Activated CD4-positive, alpha-beta T cell treated with anti-CD3 and anti-CD28 coated beads for 36 hours (primary cell): ENCODE results near the gene ANO1. TPM values are rescaled to one million over a fixed set of nuclear protein-coding genes. Genes with fewer than 3 reads are reported as not detected.

ENCODE experiments used
- ATAC-seq: fragments of 200-7000 bp; cut with Tn5 transposase; one replicate; pipeline ENCODE4 v1.10.0; 2021; ENCODE audit warnings: mild to moderate bottlenecking, moderate library complexity
- CTCF ChIA-PET: fragments of 350-600 bp; sonication (Branson Sonifier 250); formaldehyde crosslinking; loops from one replicate; lab custom pipeline; 2021; ENCODE audit warnings: antibody characterized with exemption; lab: Charles Lee
- POLR2A ChIA-PET: fragments of 350-600 bp; sonication (Branson Sonifier 250); formaldehyde crosslinking; loops from one replicate; lab custom pipeline; 2021; ENCODE audit warnings: antibody characterized with exemption, inconsistent platforms; lab: Charles Lee
- DNase-seq: peaks from one replicate; pipeline ENCODE4 v3.0.0-alpha.2; 2020
- H3K27ac Mint-ChIP-seq: one replicate; pipeline ENCODE4 v1.8.0; 2021; ENCODE audit warnings: mixed read lengths
- H3K27me3 Mint-ChIP-seq: one replicate; pipeline ENCODE4 v1.8.0; 2021; ENCODE audit warnings: mixed read lengths
- H3K36me3 Mint-ChIP-seq: one replicate; pipeline ENCODE4 v1.8.0; 2021; ENCODE audit warnings: low read depth, mixed read lengths
- H3K4me1 Mint-ChIP-seq: one replicate; pipeline ENCODE4 v1.8.0; 2021; ENCODE audit warnings: mixed read lengths
- H3K4me3 Mint-ChIP-seq: one replicate; pipeline ENCODE4 v1.8.0; 2021; ENCODE audit warnings: mild to moderate bottlenecking, moderate library complexity, mixed read lengths
- H3K9me3 Mint-ChIP-seq: one replicate; pipeline ENCODE4 v1.8.0; 2021; ENCODE audit warnings: low read depth, mixed read lengths
- intact Hi-C, 2 experiments: fragments of 100-400 bp; cut with DNase I in 1 of 2; cut with micrococcal nuclease in 1 of 2; formaldehyde crosslinking; loops; one replicate each; pipeline versions ENCODE4 v1.14.2 to v1.15.1; 2022 to 2024; cut with DNase I, micrococcal nuclease
- total RNA-seq, 2 experiments: library from RNA; stranded (reverse); gene quantifications; one replicate each; pipeline ENCODE4 v1.2.3, GENCODE V29; 2021

The ANO1 gene
- total RNA-seq, 2 experiments from 2014 or later, result not detected

DNA sequence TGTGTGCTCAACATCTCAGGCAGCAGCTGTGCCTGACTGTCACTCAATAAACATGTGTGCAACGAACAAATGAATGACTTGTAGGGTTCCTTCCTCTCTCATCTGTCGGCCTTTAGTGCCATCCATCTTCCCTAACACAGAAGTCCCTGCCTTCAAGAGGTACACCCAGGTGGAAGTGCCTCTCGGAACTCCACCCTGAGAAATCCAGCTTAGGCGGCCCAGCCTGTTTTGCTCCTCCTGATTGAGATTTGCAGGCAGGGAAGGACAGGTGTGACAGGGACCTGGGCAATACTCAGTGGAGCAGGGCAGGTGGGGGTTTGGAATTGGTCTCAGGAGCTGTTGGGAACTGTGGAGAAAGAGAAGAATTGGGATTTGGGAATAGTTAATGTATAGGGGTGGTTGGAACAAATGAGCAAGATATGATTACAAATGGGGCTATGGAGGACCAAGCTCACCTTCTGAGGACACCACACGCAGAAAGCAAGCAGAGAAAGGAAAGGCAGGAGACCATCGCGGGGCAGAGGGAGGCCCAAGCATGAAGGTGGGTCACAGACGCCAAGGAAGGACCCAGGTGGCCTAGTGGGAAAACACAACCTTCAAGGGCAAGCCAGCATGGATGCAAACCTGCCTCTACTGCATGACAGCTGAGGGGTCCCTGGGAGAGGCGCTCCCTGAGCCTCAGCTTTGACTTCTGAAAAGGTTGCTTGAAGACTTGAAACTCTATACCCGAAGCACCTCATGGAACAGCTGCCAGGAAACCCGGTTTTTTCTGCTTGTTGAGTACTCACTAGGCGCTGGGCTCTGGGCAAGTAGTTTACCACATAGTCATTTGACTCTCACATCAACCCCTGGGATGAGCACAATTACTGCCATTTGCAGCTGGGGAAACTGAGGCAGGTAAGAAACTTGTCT lies 40.9 kb upstream of the ANO1 start:
- DNase-seq (no peak), ATAC-seq (no peak)
- no peak overlapping the region for H3K27ac Mint-ChIP-seq
- intact Hi-C loops, result no loop called here
- H3K27me3 Mint-ChIP-seq, result peaks cover 28% of the 10 kb centered on the region
- ChIA-PET CTCF (no interaction called here), POLR2A (no interaction called here)
- H3K9me3 Mint-ChIP-seq, result peaks cover 9% of the 10 kb centered on the region
- no peaks in the 10 kb centered on the region for H3K4me1 Mint-ChIP-seq
- no peak overlapping the region for H3K4me3 Mint-ChIP-seq
- H3K36me3 Mint-ChIP-seq, result no peaks in the 10 kb centered on the region

DNA sequence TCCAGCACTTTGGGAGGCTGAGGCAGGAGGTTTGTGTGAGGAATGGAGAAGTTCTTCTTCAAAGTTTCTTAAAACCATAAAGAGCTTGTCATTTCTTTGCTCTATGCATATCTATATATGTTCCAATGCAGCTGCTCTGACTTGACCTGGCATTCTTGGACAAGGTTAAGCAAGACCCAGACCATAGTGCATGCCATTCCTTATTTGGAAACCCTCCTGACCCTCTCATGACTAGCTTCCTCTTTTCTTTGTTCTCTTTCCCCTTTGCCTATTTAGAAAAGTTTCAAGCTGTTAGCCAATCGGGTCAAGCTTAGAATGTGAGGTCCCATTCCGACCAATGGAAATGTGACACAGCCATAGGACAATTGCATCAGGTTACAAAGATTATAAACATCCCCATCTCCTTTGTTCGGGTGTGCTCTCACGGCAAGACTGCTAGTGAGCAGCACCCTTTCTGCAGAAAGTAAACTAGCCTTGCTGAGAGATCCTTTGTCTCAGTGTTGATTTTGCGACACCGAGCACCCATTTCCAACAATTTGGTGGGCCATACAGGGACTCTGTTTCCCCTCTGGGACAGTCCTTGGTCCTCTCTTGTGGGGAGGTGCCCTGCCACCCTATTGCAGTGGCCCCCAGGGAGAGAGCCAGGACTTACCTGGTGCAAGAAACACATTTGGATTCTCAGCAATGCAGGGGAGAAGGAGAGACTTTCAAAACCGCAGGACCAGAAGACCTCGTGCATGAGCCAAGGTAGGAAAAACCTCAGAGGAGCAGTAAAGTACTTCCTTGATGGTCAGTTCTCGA lies 39.9 kb upstream of the ANO1 start:
- CTCF ChIA-PET, result no interaction called here

DNA sequence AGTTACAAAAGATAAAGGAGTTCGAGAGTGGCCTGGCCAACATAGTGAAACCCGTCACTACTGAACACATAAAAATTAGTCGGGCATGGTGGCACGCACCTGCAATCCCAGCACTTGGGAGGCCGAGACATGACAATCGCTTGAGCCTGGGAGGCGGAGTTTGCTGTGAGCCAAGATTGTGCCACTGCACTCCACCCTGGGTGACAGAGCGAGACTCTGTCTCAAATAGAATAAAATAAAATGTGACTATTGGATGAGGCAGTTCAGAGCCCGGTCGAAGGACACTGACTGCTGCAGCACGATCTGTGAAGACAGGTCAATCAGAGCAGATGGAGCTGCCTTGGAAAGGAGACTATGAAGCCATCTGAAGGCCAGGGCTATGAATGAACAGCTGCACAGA lies 37.7 kb upstream of the ANO1 start:
- ChIA-PET POLR2A (no interaction called here), CTCF (no interaction called here)
- DNase-seq (no peak), ATAC-seq (no peak)
- H3K27ac Mint-ChIP-seq, result no peak overlapping the region
- H3K4me3 Mint-ChIP-seq, result no peak overlapping the region
- H3K4me1 Mint-ChIP-seq, result no peaks in the 10 kb centered on the region
- no peaks in the 10 kb centered on the region for H3K36me3 Mint-ChIP-seq
- H3K27me3 Mint-ChIP-seq, result peaks cover 18% of the 10 kb centered on the region
- intact Hi-C loops, result no loop called here
- peaks cover 20% of the 10 kb centered on the region for H3K9me3 Mint-ChIP-seq

More for the DNA sequence above, 39.9 kb upstream of the ANO1 start:
- DNase-seq (no peak), ATAC-seq (no peak)
- POLR2A ChIA-PET, result no interaction called here
- Mint-ChIP-seq H3K9me3 (peaks cover 17% of the 10 kb centered on the region), H3K27ac (no peak overlapping the region), H3K36me3 (no peaks in the 10 kb centered on the region), H3K27me3 (peaks cover 25% of the 10 kb centered on the region), H3K4me3 (no peak overlapping the region), H3K4me1 (no peaks in the 10 kb centered on the region)
- intact Hi-C loops, result no loop called here

DNA sequence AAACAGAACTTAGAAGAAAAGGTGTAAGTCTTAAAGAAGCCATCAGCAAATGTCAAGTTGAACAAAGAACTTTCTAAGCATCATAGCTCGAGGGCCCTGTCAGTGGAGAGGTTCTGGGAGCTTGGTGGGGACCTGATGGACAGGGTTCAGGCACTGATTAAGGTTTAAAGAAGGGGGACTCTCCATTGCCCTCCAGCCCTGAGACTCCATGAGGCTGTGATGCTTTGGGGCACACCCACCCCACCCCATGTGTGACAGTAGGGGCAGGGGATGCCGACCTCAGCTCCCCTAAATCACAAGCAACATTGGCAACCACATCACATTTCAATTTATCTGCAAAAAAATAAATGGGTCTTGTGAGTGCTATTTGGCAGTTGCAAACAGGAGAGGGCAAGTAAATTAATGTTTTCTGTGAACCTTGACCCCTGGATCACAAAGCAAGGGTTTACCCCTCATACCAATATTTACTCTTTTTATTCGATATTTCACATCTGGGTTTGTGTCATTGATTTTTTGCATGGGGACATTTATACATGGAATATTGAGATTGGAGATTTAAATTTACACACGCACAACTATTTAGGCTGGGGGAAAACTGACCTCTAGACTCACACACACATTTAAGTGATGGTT lies 37.1 kb upstream of the ANO1 start:
- H3K36me3 Mint-ChIP-seq, result no peaks in the 10 kb centered on the region
- CTCF ChIA-PET, result no interaction called here

DNA sequence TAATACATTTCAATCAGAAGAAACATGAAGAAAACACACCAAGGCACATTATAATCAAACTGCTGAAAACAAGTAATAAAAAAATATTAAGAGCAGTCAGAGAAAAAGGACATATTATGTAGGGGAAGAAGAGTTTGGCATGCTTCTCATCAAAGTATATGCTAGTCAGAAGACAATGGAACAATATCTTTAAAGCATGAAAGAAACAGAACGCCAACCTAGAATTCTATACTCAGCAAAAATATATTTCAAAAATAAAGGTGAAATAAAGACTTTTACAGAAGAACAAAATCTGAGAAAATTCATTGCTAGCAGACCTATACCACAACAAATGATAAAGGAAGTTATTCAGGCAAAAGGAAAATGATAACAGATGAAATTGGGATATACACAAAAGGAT lies 34.6 kb upstream of the ANO1 start:
- Mint-ChIP-seq H3K27me3 (peaks cover 18% of the 10 kb centered on the region), H3K4me1 (no peaks in the 10 kb centered on the region), H3K9me3 (peaks cover 17% of the 10 kb centered on the region), H3K36me3 (no peaks in the 10 kb centered on the region), H3K4me3 (no peak overlapping the region), H3K27ac (no peak overlapping the region)
- ATAC-seq (no peak), DNase-seq (no peak)
- intact Hi-C loops, result no loop called here
- ChIA-PET CTCF (interaction anchor here (0.6 kb wide), 1 partner anchor 1369 kb away, joined by 3 read pairs; no protein-coding TSS in a partner anchor), POLR2A (no interaction called here)

More for the DNA sequence above, 37.1 kb upstream of the ANO1 start:
- intact Hi-C loops, result no loop called here
- no peak overlapping the region for H3K27ac Mint-ChIP-seq
- ATAC-seq, result no peak
- POLR2A ChIA-PET, result no interaction called here
- H3K27me3 Mint-ChIP-seq, result peaks cover 23% of the 10 kb centered on the region
- no peaks in the 10 kb centered on the region for H3K4me1 Mint-ChIP-seq
- H3K4me3 Mint-ChIP-seq, result no peak overlapping the region
- no peak for DNase-seq
- H3K9me3 Mint-ChIP-seq, result peaks cover 20% of the 10 kb centered on the region

DNA sequence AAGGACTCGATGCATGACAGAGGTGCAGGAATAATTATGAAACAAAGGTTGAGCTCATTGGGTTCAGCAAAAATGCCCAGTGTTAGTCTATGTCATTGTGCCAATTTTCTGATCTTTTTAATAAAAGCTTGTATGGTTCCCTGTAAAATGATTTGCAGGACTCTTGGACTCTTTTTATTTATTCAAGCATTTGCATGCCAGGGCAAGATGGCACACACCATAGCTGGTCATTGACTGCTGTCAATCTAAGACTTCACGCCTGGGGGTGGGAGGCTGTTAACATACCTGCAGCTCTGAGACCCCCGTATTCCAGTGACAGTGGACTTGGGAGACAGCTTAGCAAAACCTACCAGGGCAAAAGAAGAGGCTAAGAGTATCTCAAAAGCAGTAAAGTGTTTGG lies 32.0 kb upstream of the ANO1 start:
- intact Hi-C loops, result no loop called here
- Mint-ChIP-seq H3K4me3 (no peak overlapping the region), H3K27me3 (peaks cover 18% of the 10 kb centered on the region), H3K36me3 (no peaks in the 10 kb centered on the region), H3K9me3 (peaks cover 12% of the 10 kb centered on the region), H3K4me1 (no peaks in the 10 kb centered on the region), H3K27ac (no peak overlapping the region)
- ATAC-seq (no peak), DNase-seq (no peak)
- POLR2A ChIA-PET, result no interaction called here
- CTCF ChIA-PET, result interaction anchor here (0.7 kb wide), 1 partner anchor 522 kb away, joined by 3 read pairs; no protein-coding TSS in a partner anchor

DNA sequence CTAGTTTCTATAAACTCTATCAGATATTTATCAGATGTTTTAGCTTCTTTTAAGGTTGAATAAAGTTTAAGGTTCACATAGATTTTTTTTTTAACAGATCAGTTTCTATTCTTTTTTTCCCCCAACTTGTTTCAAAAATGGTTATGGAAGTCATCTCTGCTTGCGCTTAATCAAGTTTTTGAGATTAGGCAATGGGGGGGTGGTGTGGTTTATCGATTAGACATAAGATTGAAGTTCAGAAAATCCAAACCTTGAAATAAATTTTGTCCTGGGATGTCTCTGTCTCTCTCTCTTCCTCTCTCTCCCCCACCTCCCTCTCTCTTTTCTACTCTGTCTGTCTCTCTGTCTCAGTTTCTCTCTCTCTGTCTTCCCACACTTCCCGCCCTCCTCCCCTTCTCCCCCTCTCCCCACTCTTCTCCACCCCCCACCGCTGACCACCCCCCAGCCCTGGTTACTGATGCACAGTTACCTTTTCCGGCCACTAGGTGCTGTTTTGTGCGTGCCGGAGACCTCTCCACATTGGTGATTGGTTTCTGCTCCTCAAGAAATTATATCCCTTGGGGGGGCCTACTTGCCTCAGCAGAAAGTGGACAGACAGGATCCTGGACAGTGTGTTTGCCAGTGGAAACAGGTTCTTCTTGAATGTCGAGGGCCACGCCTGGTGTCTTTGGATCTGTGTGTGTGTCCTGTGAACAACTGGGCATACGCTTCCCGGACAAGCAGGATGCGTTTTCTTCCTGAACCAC lies 29.7 kb upstream of the ANO1 start:
- H3K4me1 Mint-ChIP-seq, result no peaks in the 10 kb centered on the region
- intact Hi-C loops, result no loop called here
- H3K36me3 Mint-ChIP-seq, result no peaks in the 10 kb centered on the region
- ChIA-PET POLR2A (no interaction called here), CTCF (no interaction called here)
- no peak overlapping the region for H3K4me3 Mint-ChIP-seq
- H3K27me3 Mint-ChIP-seq, result peaks cover 21% of the 10 kb centered on the region
- peaks cover 2% of the 10 kb centered on the region for H3K9me3 Mint-ChIP-seq
- DNase-seq (no peak), ATAC-seq (no peak)
- H3K27ac Mint-ChIP-seq, result no peak overlapping the region

DNA sequence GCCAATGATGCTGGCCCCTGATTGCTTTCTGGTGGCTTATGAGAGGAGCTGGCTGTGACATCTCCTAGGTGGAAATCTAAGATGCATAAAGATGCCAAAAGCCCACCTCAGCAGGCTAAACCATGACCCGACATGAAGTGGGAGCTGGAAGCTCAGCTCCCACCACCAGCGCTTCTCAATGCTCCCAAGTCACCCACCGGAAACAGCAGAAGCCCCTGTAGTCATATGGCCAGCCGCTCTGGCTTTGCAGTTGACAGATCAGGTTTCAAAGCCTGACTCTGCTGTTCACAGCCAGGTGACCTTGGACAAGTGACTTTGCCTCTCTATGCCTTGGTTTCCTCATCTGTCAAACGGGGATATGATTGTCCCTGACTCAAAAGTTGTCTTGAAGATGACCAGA lies 29.1 kb upstream of the ANO1 start:
- H3K4me3 Mint-ChIP-seq, result no peak overlapping the region
- intact Hi-C loops, result no loop called here
- ATAC-seq (no peak), DNase-seq (no peak)
- no peaks in the 10 kb centered on the region for H3K36me3 Mint-ChIP-seq
- no peak overlapping the region for H3K27ac Mint-ChIP-seq
- H3K27me3 Mint-ChIP-seq, result peaks cover 23% of the 10 kb centered on the region
- H3K4me1 Mint-ChIP-seq, result no peaks in the 10 kb centered on the region
- ChIA-PET CTCF (no interaction called here), POLR2A (no interaction called here)
- H3K9me3 Mint-ChIP-seq, result peaks cover 2% of the 10 kb centered on the region

DNA sequence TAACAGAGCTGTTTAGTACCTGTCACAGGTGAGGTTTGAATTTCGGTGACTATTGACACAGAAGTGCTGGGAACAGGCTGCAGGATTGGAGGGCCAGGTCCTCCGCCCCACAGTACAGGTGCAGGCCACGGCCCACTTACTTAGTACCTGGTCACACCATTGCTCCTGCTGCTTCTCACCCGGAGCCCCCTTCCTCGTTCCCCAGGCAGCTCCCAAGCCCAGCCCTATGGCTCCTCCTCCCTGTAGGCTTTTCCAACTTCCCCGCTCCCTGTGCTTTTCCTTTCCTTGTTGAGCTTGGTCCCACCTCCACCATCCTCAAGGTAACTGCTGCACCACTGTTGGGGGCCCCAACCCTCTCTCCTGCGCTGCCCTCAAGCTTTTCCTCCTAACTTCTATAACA lies 27.9 kb upstream of the ANO1 start:
- H3K27ac Mint-ChIP-seq, result no peak overlapping the region
- intact Hi-C loops, result no loop called here
- ChIA-PET POLR2A (no interaction called here), CTCF (no interaction called here)
- no peaks in the 10 kb centered on the region for H3K9me3 Mint-ChIP-seq
- H3K36me3 Mint-ChIP-seq, result no peaks in the 10 kb centered on the region
- no peak for ATAC-seq
- peaks cover 24% of the 10 kb centered on the region for H3K27me3 Mint-ChIP-seq
- H3K4me1 Mint-ChIP-seq, result no peaks in the 10 kb centered on the region
- H3K4me3 Mint-ChIP-seq, result no peak overlapping the region
- no peak for DNase-seq

DNA sequence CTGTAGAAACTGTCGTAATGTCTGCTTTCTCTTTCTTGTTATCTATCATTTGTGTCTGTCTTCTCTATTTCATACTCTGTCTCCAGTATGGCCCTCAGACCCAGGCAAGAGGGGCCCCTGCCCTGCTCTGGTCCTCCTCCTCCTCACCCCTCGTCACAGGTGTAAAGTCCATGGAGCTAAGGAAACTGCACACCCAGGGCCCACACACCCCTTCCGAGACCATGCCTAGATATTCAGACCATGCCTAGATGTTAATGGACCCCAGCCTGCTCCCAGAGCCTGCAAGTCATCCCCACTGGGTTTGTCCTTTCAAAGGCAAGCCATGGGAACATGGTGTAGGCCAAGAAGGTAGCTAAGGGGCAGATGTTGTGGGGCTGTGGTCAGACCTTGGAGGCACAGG lies 24.1 kb upstream of the ANO1 start:
- Mint-ChIP-seq H3K36me3 (peaks cover 2% of the 10 kb centered on the region), H3K4me1 (no peaks in the 10 kb centered on the region), H3K9me3 (peaks cover 2% of the 10 kb centered on the region), H3K27ac (no peak overlapping the region), H3K27me3 (peaks cover 34% of the 10 kb centered on the region), H3K4me3 (no peak overlapping the region)
- ChIA-PET CTCF (no interaction called here), POLR2A (interaction anchor here (0.6 to 0.8 kb wide), 2 partner anchors 21 to 380 kb away, joined by 3 to 7 read pairs; no protein-coding TSS in a partner anchor)
- ATAC-seq (no peak), DNase-seq (no peak)
- intact Hi-C loops, result no loop called here

DNA sequence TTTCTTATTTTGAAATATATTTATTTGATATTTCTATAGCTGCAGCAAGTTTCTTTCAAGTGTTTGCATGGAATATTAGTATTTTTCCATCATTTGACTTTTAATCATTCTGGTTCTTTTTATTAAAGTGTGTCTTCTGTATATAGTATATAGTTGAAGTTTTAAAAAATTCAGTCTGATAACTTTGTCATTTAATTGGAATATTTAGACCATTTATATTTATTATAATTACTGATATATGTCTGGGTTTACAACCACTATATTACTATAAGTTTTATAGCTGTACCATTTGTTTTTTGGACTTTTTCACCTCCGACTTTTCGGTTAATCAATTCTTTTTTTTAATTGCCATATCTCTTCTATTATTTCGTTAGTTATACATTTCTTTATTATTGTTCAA lies 22.7 kb upstream of the ANO1 start:
- Mint-ChIP-seq H3K27me3 (peaks cover 29% of the 10 kb centered on the region), H3K9me3 (peaks cover 2% of the 10 kb centered on the region), H3K4me1 (no peaks in the 10 kb centered on the region), H3K27ac (no peak overlapping the region), H3K36me3 (peaks cover 2% of the 10 kb centered on the region), H3K4me3 (no peak overlapping the region)
- ATAC-seq (no peak), DNase-seq (no peak)
- intact Hi-C loops, result no loop called here
- ChIA-PET CTCF (interaction anchor here (1.1 kb wide), 1 partner anchor 9 kb away, joined by 3 read pairs; no protein-coding TSS in a partner anchor), POLR2A (no interaction called here)
